H1 (cell line): Measurements from ENCODE around the gene DCTD. TPM values are rescaled to one million over a fixed set of nuclear protein-coding genes. Genes with fewer than 3 reads are reported as not detected.

Experiments
- CTCF ChIA-PET: fragments of 300-600 bp; sonication (Branson Sonifier 250); formaldehyde crosslinking; loops from one replicate; lab custom pipeline; 2021; ENCODE audit not compliant: partially characterized antibody; lab: Charles Lee
- POLR2A ChIA-PET: fragments of 300-600 bp; sonication (Branson Sonifier 250); formaldehyde crosslinking; loops from one replicate; lab custom pipeline; 2021; ENCODE audit warnings: inconsistent platforms; ENCODE audit not compliant: partially characterized antibody; lab: Charles Lee
- DNase-seq, 2 experiments: peaks; one replicate each; pipeline versions ENCODE4 v3.0.0 to v3.0.0-alpha.2; 2010 to 2022; ENCODE audit warnings: low spot score in 2 of 2, low read depth in 1 of 2, mixed read lengths in 1 of 2
- FAIRE-seq: peaks from 2 replicates; lab custom pipeline; 2011; peaks lifted over from hg19 to GRCh38; lab: Jason Lieb, UNC
- H2AFZ ChIP-seq: 2 replicates; pipeline ENCODE4 v1.8.1; 2012; ENCODE audit warnings: low read length, inconsistent platforms
- H2AK5ac ChIP-seq: 2 replicates; pipeline ENCODE4 v1.6.1; 2013; ENCODE audit warnings: low read depth, low read length
- H2BK120ac ChIP-seq: replicated peaks from 2 replicates; pipeline ENCODE3; 2013; ENCODE audit warnings: low read depth, low read length, inconsistent platforms
- H2BK12ac ChIP-seq: 2 replicates; pipeline ENCODE4 v1.6.1; 2013; ENCODE audit warnings: low read depth, low read length
- H2BK15ac ChIP-seq: 2 replicates; pipeline ENCODE4 v1.6.1; 2013; ENCODE audit warnings: low read length
- H2BK20ac ChIP-seq: 2 replicates; pipeline ENCODE4 v1.6.1; 2013; ENCODE audit warnings: low read length
- H2BK5ac ChIP-seq: 2 replicates; pipeline ENCODE4 v1.6.1; 2013; ENCODE audit warnings: low read depth, low read length
- H3K14ac ChIP-seq: 2 replicates; pipeline ENCODE4 v1.6.1; 2013; ENCODE audit warnings: inconsistent platforms; ENCODE audit not compliant: insufficient read length
- H3K18ac ChIP-seq: 2 replicates; pipeline ENCODE4 v1.6.1; 2013; ENCODE audit warnings: low read length; ENCODE audit errors: extremely low read depth
- H3K23ac ChIP-seq: 2 replicates; pipeline ENCODE4 v1.6.1; 2013; ENCODE audit warnings: inconsistent platforms; ENCODE audit not compliant: insufficient read length
- H3K23me2 ChIP-seq: 2 replicates; pipeline ENCODE4 v1.6.1; 2013; ENCODE audit warnings: low read depth, low read length
- H3K27ac ChIP-seq: 2 replicates; pipeline ENCODE4 v1.6.1; 2011; ENCODE audit warnings: low read depth, low read length, inconsistent platforms
- H3K27me3 ChIP-seq, 4 experiments: replicated peaks in 1 of 4; 1 replicate in 1 of 4; 2 replicates in 3 of 4; pipeline versions ENCODE4 v1.6.1 to v1.8.1; 2011 to 2013; ENCODE audit warnings: low read length in 3 of 4, mild to moderate bottlenecking in 3 of 4, inconsistent platforms in 2 of 4, mixed read lengths in 2 of 4, moderate library complexity in 1 of 4; ENCODE audit not compliant: control insufficient read depth in 3 of 4, insufficient read depth in 3 of 4; ENCODE audit errors: extremely low read depth in 1 of 4
- H3K36me3 ChIP-seq, 4 experiments: 2 replicates each; pipeline versions ENCODE4 v1.6.1 to v1.8.1; 2011 to 2013; ENCODE audit warnings: mild to moderate bottlenecking in 4 of 4, low read length in 3 of 4, moderate library complexity in 2 of 4, control low read depth in 1 of 4, inconsistent platforms in 1 of 4; ENCODE audit not compliant: insufficient read depth in 4 of 4, control insufficient read depth in 2 of 4
- H3K4ac ChIP-seq: replicated peaks from 2 replicates; pipeline ENCODE3; 2013; ENCODE audit warnings: low read length, low read depth, mixed read lengths, inconsistent platforms; ENCODE audit not compliant: insufficient read length
- H3K4me1 ChIP-seq, 4 experiments: replicated peaks in 1 of 4; 1 replicate in 1 of 4; 2 replicates in 3 of 4; pipeline versions ENCODE4 v1.6.1 to v1.8.1; 2011 to 2013; ENCODE audit warnings: low read length in 3 of 4, inconsistent platforms in 2 of 4, mixed read lengths in 1 of 4; ENCODE audit not compliant: insufficient read depth in 4 of 4, control insufficient read depth in 3 of 4
- H3K4me2 ChIP-seq, 2 experiments: 2 replicates each; pipeline versions ENCODE4 v1.6.1 to v1.8.1; 2011 to 2013; ENCODE audit warnings: low read depth in 2 of 2, low read length in 2 of 2, control low read depth in 1 of 2, inconsistent platforms in 1 of 2, mild to moderate bottlenecking in 1 of 2; ENCODE audit not compliant: insufficient read depth in 1 of 2
- H3K4me3 ChIP-seq, 4 experiments: fragments of 200-600, 300-600 bp in 1 of 4; sonication (generic), shearing (Covaris generic), sonication (Bioruptor Twin) in 1 of 4; 2 replicates each; pipeline versions ENCODE4 v1.5.1 to v1.8.1; 2011 to 2016; ENCODE audit warnings: low read length in 4 of 4, low read depth in 3 of 4, control low read depth in 2 of 4, inconsistent platforms in 2 of 4, mild to moderate bottlenecking in 2 of 4, mixed read lengths in 1 of 4, moderate library complexity in 1 of 4; ENCODE audit not compliant: insufficient read depth in 2 of 4; ENCODE audit errors: extremely low read depth in 1 of 4
- H3K56ac ChIP-seq: replicated peaks from 2 replicates; pipeline ENCODE3; 2013; ENCODE audit warnings: low read depth, mild to moderate bottlenecking, mixed read lengths, low read length, inconsistent platforms; ENCODE audit not compliant: insufficient read length
- H3K79me1 ChIP-seq: 2 replicates; pipeline ENCODE4 v1.6.1; 2013; ENCODE audit warnings: low read depth, low read length, control low read depth
- H3K79me2 ChIP-seq, 2 experiments: 2 replicates each; pipeline versions ENCODE4 v1.6.1 to v1.8.1; 2012 to 2013; ENCODE audit warnings: low read length in 2 of 2, mild to moderate bottlenecking in 2 of 2, inconsistent platforms in 1 of 2; ENCODE audit not compliant: insufficient read depth in 2 of 2, control insufficient read depth in 1 of 2
- H3K9ac ChIP-seq, 4 experiments: replicated peaks in 1 of 4; 1 replicate in 1 of 4; 2 replicates in 3 of 4; pipeline versions ENCODE4 v1.6.1 to v1.8.1; 2011 to 2013; ENCODE audit warnings: low read depth in 3 of 4, low read length in 3 of 4, control low read depth in 2 of 4, mild to moderate bottlenecking in 2 of 4, moderate library complexity in 2 of 4, inconsistent platforms in 1 of 4; ENCODE audit errors: extremely low read depth in 1 of 4
- H3K9me3 ChIP-seq, 2 experiments: 2 replicates each; pipeline versions ENCODE4 v1.6.1 to v1.8.1; 2012 to 2013; ENCODE audit warnings: mild to moderate bottlenecking in 2 of 2, moderate library complexity in 2 of 2, control low read depth in 1 of 2, inconsistent platforms in 1 of 2, low read depth in 1 of 2, low read length in 1 of 2, mixed read lengths in 1 of 2; ENCODE audit not compliant: insufficient read depth in 2 of 2
- H4K20me1 ChIP-seq, 2 experiments: replicated peaks in 1 of 2; 2 replicates each; pipeline versions ENCODE3 to v1.8.1; 2011 to 2013; ENCODE audit warnings: inconsistent platforms in 2 of 2, low read length in 2 of 2, mild to moderate bottlenecking in 1 of 2; ENCODE audit not compliant: insufficient read depth in 2 of 2, control insufficient read depth in 1 of 2
- H4K5ac ChIP-seq: 2 replicates; pipeline ENCODE4 v1.6.1; 2013; ENCODE audit warnings: low read length, low read depth, mixed read lengths, inconsistent platforms; ENCODE audit not compliant: insufficient read length
- H4K8ac ChIP-seq: 2 replicates; pipeline ENCODE4 v1.8.0; 2013; ENCODE audit warnings: mild to moderate bottlenecking, moderate library complexity, low read length, inconsistent platforms; ENCODE audit not compliant: insufficient read depth; ENCODE audit errors: extremely low read depth
- H4K91ac ChIP-seq: replicated peaks from 2 replicates; pipeline ENCODE3; 2013; ENCODE audit warnings: low read length, mixed read lengths, inconsistent platforms; ENCODE audit not compliant: insufficient read length
- BACH1 ChIP-seq: IDR thresholded peaks from 2 replicates; pipeline ENCODE4 v1.6.1; 2012; ENCODE audit warnings: low read length, improper control_type of control experiment
- BRCA1 ChIP-seq: IDR thresholded peaks from 2 replicates; pipeline ENCODE4 v1.6.1; 2012; ENCODE audit warnings: low read depth, low read length, improper control_type of control experiment
- CEBPB ChIP-seq: IDR thresholded peaks from 2 replicates; pipeline ENCODE4 v1.6.1; 2012; ENCODE audit warnings: low read depth, low read length
- CHD1 ChIP-seq: IDR thresholded peaks from 2 replicates; pipeline ENCODE4 v1.6.1; 2012; ENCODE audit warnings: low read depth, low read length, improper control_type of control experiment
- CTBP2 ChIP-seq: IDR thresholded peaks from 2 replicates; pipeline ENCODE4 v1.7.0; 2011; ENCODE audit warnings: borderline replicate concordance, mild to moderate bottlenecking, moderate library complexity, mixed read lengths, low read length; ENCODE audit not compliant: insufficient read depth, insufficient read length
- FOSL1 ChIP-seq: IDR thresholded peaks from 2 replicates; pipeline ENCODE4 v1.6.1; 2011; ENCODE audit warnings: mild to moderate bottlenecking, low read depth, low read length, moderate library complexity; ENCODE audit not compliant: insufficient read depth
- MAX ChIP-seq: IDR thresholded peaks from 2 replicates; pipeline ENCODE4 v1.6.1; 2012; ENCODE audit warnings: inconsistent platforms
- NANOG ChIP-seq: IDR thresholded peaks from 2 replicates; pipeline ENCODE4 v1.6.1; 2011; ENCODE audit warnings: low read length, low read depth, mild to moderate bottlenecking, inconsistent platforms; ENCODE audit not compliant: insufficient read depth, poor library complexity, severe bottlenecking
- POLR2A ChIP-seq, 2 experiments: IDR thresholded peaks; 1 replicate in 1 of 2; 2 replicates in 1 of 2; pipeline ENCODE4 v1.6.1; 2011; ENCODE audit warnings: low read depth in 2 of 2, low read length in 2 of 2, mild to moderate bottlenecking in 2 of 2; ENCODE audit errors: control extremely low read depth in 1 of 2
- SAP30 ChIP-seq: fragments of 300-600 bp; sonication (generic); IDR thresholded peaks from 2 replicates; pipeline ENCODE4 v1.7.1; 2012; ENCODE audit warnings: low read length, moderate library complexity, mild to moderate bottlenecking, inconsistent platforms; ENCODE audit not compliant: insufficient read depth, insufficient replicate concordance
- SP2 ChIP-seq: IDR thresholded peaks from 2 replicates; pipeline ENCODE4 v1.6.1; 2012; ENCODE audit warnings: mild to moderate bottlenecking, low read length, inconsistent platforms
- TAF1 ChIP-seq: IDR thresholded peaks from 2 replicates; pipeline ENCODE4 v1.6.1; 2011; ENCODE audit warnings: mild to moderate bottlenecking, low read depth, low read length
- TEAD4 ChIP-seq: IDR thresholded peaks from 2 replicates; pipeline ENCODE4 v1.6.1; 2012; ENCODE audit warnings: low read depth, low read length, inconsistent platforms, mixed read lengths
- YY1 ChIP-seq: IDR thresholded peaks from 2 replicates; pipeline ENCODE4 v1.6.1; 2011; ENCODE audit warnings: low read depth, mild to moderate bottlenecking, low read length
- WGBS, 2 experiments: shearing (Covaris generic) in 1 of 2; methylation state at CpG; one replicate each; pipeline versions ENCODE4 v1.1.6 to v1.1.7; 2013 to 2015; ENCODE audit warnings: low lambda C conversion rate in 2 of 2, mixed read lengths in 2 of 2, inconsistent platforms in 1 of 2, low coverage in 1 of 2, missing lambda C conversion rate in 1 of 2; ENCODE audit not compliant: insufficient replicate concordance in 2 of 2, insufficient coverage in 1 of 2, insufficient read length in 1 of 2; ENCODE audit errors: extremely low coverage in 1 of 2, missing lambda C conversion rate in 1 of 2; 5-methylcytosine and 5-hydroxymethylcytosine counted together
- polyA plus RNA-seq, 7 experiments: library from polyadenylated mRNA; depleted of rRNA in 3 of 7; stranded (reverse) in 5 of 7; unstranded in 2 of 7; fragments of >200 nt in 5 of 7; fragments of 200-250 nt in 2 of 7; gene quantifications; 1 replicate in 5 of 7; 2 replicates in 1 of 7; 4 replicates in 1 of 7; pipeline versions ENCODE4 v1.2.1 to v1.2.3, GENCODE V29; 2011 to 2013; ENCODE audit warnings: missing spikeins in 2 of 7, mixed read lengths in 2 of 7
- total RNA-seq: library from RNA; stranded (reverse); fragmentation: NEBNext Ultra II Directional; extraction: Animal tissue kit (Norgen Biotek cat#: 25700); gene quantifications from 2 replicates; pipeline ENCODE4 v1.2.1, GENCODE V29; 2021

Gene DCTD
- total and polyA plus RNA-seq, 2 of the 8 experiments (the other 6 are each of a cell fraction or from before 2014, with no cell fraction given) = 60.2 to 69.5 TPM

- H2BK120ac ChIP-seq = no peak overlapping the region
- no peak overlapping the region for H3K4ac ChIP-seq
- H3K4me2 ChIP-seq = peak overlapping the region; percentile 68 to 95
- H3K23ac ChIP-seq = no peak overlapping the region
- no peak overlapping the region for H2AK5ac ChIP-seq
- H4K91ac ChIP-seq = no peak overlapping the region
- H3K36me3 ChIP-seq = peaks cover 3 to 18% (median 11%) of the 10 kb centered on the region in 4 experiments; a peak in 7 of 8 replicates
- H3K18ac ChIP-seq = no peak overlapping the region
- POLR2A ChIA-PET = interaction anchor here (0.6 kb wide), 1 partner anchor 584 kb away, joined by 3 read pairs; no protein-coding TSS in a partner anchor
- CTCF ChIA-PET = interaction anchor here (0.6 to 1.6 kb wide), 9 partner anchors 10 to 492 kb away, joined by 3 to 8 read pairs (median 4); no protein-coding TSS in a partner anchor
- H2BK20ac ChIP-seq = no peak overlapping the region
- no peaks in the 10 kb centered on the region for H3K9me3 ChIP-seq
- FAIRE-seq = no peak
- H3K27me3 ChIP-seq = peaks cover 0 to 3% (median 0%) of the 10 kb centered on the region in 4 experiments; a peak in 3 of 7 replicates
- H3K4me3 ChIP-seq = peak overlapping the region; percentile 42 to 74 (median 71)
- peaks cover 4% of the 10 kb centered on the region; the same call in 1 of the 2 replicates for H3K23me2 ChIP-seq
- no peak overlapping the region for H3K56ac ChIP-seq
- 0 out of 4 replicates have a peak, but pooled peaks cover 0 to 4% of the 10 kb centered on the region in 2 experiments for H3K79me2 ChIP-seq
- peak overlapping the region in 2 of 4 experiments; percentile 56 to 69; a peak in 2 of 7 replicates for H3K9ac ChIP-seq
- no peaks in the 10 kb centered on the region for H4K20me1 ChIP-seq
- H2BK15ac ChIP-seq = no peak overlapping the region
- H2BK5ac ChIP-seq = no peak overlapping the region
- no peak overlapping the region for H3K27ac ChIP-seq
- no peak overlapping the region for H3K14ac ChIP-seq
- H2AFZ ChIP-seq = no peak overlapping the region
- H3K79me1 ChIP-seq = no peaks in the 10 kb centered on the region
- DNase-seq = no peak
- H4K5ac ChIP-seq = no peak overlapping the region
- no peak overlapping the region for H2BK12ac ChIP-seq
- no peak overlapping the region for H4K8ac ChIP-seq
- peaks cover 2 to 7% (median 4%) of the 10 kb centered on the region in 4 experiments; a peak in 6 of 7 replicates for H3K4me1 ChIP-seq
- 39% methylated on average over 12 of the region's 12 CpGs; no CpG with 5 or more reads in 1 of the 2 experiments for WGBS, 2 experiments
- TF ChIP-seq TAF1 = no peak
- no peak for TF ChIP-seq YY1
- TF ChIP-seq SP2 = no peak
- no peak for TF ChIP-seq SAP30
- TF ChIP-seq CHD1 = no peak
- TF ChIP-seq POLR2A (IDR thresholded peaks at IDR 0.05; ENCODE audit: control extremely low read depth in 1 of 2, low read depth in 2 of 2, low read length in 2 of 2) = no peak
- TF ChIP-seq MAX = no peak
- TF ChIP-seq CEBPB = no peak
- no peak for TF ChIP-seq BRCA1
- TF ChIP-seq TEAD4 = no peak
- no peak for TF ChIP-seq NANOG
- no peak for TF ChIP-seq BACH1
- no peak for TF ChIP-seq FOSL1
- TF ChIP-seq CTBP2 = no peak
Measured at GRCh38 chr4:182918044-182918607, 940 bp upstream of the DCTD start.
